Measurements from ENCODE around the gene PRKAB1. TPM values are rescaled to one million over a fixed set of nuclear protein-coding genes. Genes with fewer than 3 reads are reported as not detected.

Gene PRKAB1
- total RNA-seq, 1 experiment from 2014 or later, result 16.2 TPM

GRCh38 chr12:119710374-119710964 is 42.5 kb downstream of the PRKAB1 start:
- ATAC-seq (peak; percentile 88), DNase-seq (peak; percentile 18)
- H3K4me2 ChIP-seq (ENCODE audit: low read length), result no peak overlapping the region
- no peak overlapping the region for H3K27ac ChIP-seq (ENCODE audit: low read length)
- intact Hi-C loops (cut with micrococcal nuclease), result no loop called here
- ChIA-PET CTCF (interaction anchor here (1.1 kb wide), 1 partner anchor 70 kb away, joined by 3 read pairs; no protein-coding TSS in a partner anchor), POLR2A (ENCODE audit: unreplicated experiment) (no interaction called here)
- BruUV-seq (replicated peaks), result no TSS peak
- H2AFZ ChIP-seq (ENCODE audit: low read length), result no peak overlapping the region
- peaks cover 70% of the 10 kb centered on the region for H3K36me3 ChIP-seq (ENCODE audit: low read depth, low read length)
- H3K9ac ChIP-seq (ENCODE audit: low read length), result no peak overlapping the region
- H4K20me1 ChIP-seq (ENCODE audit: low read length), result no peaks in the 10 kb centered on the region
- no peaks in the 10 kb centered on the region for H3K9me2 ChIP-seq (replicated peaks; ENCODE audit: low read length)
- H3K4me1 ChIP-seq (ENCODE audit: insufficient read depth, low read length), result peaks cover 7% of the 10 kb centered on the region
- H3K79me2 ChIP-seq (ENCODE audit: low read length), result 0 out of 2 replicates have a peak, but pooled peaks cover 4% of the 10 kb centered on the region
- H3F3A ChIP-seq (ENCODE audit: low read length, unreplicated experiment), result no peaks in the 10 kb centered on the region
- TF ChIP-seq EZH2phosphoT487 (IDR thresholded peaks at IDR 0.05; ENCODE audit: borderline replicate concordance, low read length) (no peak), EZH2 (IDR thresholded peaks at IDR 0.05; ENCODE audit: low read length, unreplicated experiment) (no peak), CTCF (conservative IDR thresholded peaks at IDR 0.05; ENCODE audit: low read depth, low read length) (no peak)
- no peaks in the 10 kb centered on the region for H3K9me3 ChIP-seq (ENCODE audit: low read length)
- H3K4me3 ChIP-seq (ENCODE audit: low read length), result no peak overlapping the region
- H3K27me3 ChIP-seq (ENCODE audit: low read length), result no peaks in the 10 kb centered on the region

- BruUV-seq (replicated peaks), result no TSS peak
- CTCF ChIA-PET, result no interaction called here
- intact Hi-C loops (cut with micrococcal nuclease), result no loop called here
- Histone ChIP-seq H3K9me2 (replicated peaks; ENCODE audit: low read length) (no peaks in the 10 kb centered on the region), H3K4me2 (ENCODE audit: low read length) (no peak overlapping the region), H3K36me3 (ENCODE audit: low read depth, low read length) (peaks cover 75% of the 10 kb centered on the region), H4K20me1 (ENCODE audit: low read length) (no peaks in the 10 kb centered on the region), H3K27ac (ENCODE audit: low read length) (no peak overlapping the region), H3K9me3 (ENCODE audit: low read length) (no peaks in the 10 kb centered on the region), H2AFZ (ENCODE audit: low read length) (no peak overlapping the region), H3F3A (ENCODE audit: low read length, unreplicated experiment) (no peaks in the 10 kb centered on the region), H3K79me2 (ENCODE audit: low read length) (0 out of 2 replicates have a peak, but pooled peaks cover 6% of the 10 kb centered on the region), H3K4me1 (ENCODE audit: insufficient read depth, low read length) (peaks cover 13% of the 10 kb centered on the region), H3K27me3 (ENCODE audit: low read length) (no peaks in the 10 kb centered on the region), H3K4me3 (ENCODE audit: low read length) (no peak overlapping the region), H3K9ac (ENCODE audit: low read length) (no peak overlapping the region)
- TF ChIP-seq EZH2phosphoT487 (IDR thresholded peaks at IDR 0.05; ENCODE audit: borderline replicate concordance, low read length) (no peak), EZH2 (IDR thresholded peaks at IDR 0.05; ENCODE audit: low read length, unreplicated experiment) (no peak), CTCF (conservative IDR thresholded peaks at IDR 0.05; ENCODE audit: low read depth, low read length) (no peak)
- ATAC-seq (peak; percentile 52), DNase-seq (peak; percentile 9)
- POLR2A ChIA-PET (ENCODE audit: unreplicated experiment), result no interaction called here
Observed at GRCh38 chr12:119710965-119711551, 43.1 kb downstream of the PRKAB1 start.

- ChIA-PET POLR2A (ENCODE audit: unreplicated experiment) (no interaction called here), CTCF (no interaction called here)
- Histone ChIP-seq H3K79me2 (ENCODE audit: low read length) (0 out of 2 replicates have a peak, but pooled peaks cover 6% of the 10 kb centered on the region), H3K4me1 (ENCODE audit: insufficient read depth, low read length) (peaks cover 18% of the 10 kb centered on the region), H3K9ac (ENCODE audit: low read length) (no peak overlapping the region), H2AFZ (ENCODE audit: low read length) (no peak overlapping the region), H3K4me2 (ENCODE audit: low read length) (no peak overlapping the region), H3K27me3 (ENCODE audit: low read length) (no peaks in the 10 kb centered on the region), H3K9me3 (ENCODE audit: low read length) (no peaks in the 10 kb centered on the region), H4K20me1 (ENCODE audit: low read length) (no peaks in the 10 kb centered on the region), H3K9me2 (replicated peaks; ENCODE audit: low read length) (no peaks in the 10 kb centered on the region), H3F3A (ENCODE audit: low read length, unreplicated experiment) (no peaks in the 10 kb centered on the region), H3K36me3 (ENCODE audit: low read depth, low read length) (peaks cover 74% of the 10 kb centered on the region), H3K27ac (ENCODE audit: low read length) (no peak overlapping the region), H3K4me3 (ENCODE audit: low read length) (no peak overlapping the region)
- no peak for TF ChIP-seq EZH2phosphoT487 (IDR thresholded peaks at IDR 0.05; ENCODE audit: borderline replicate concordance, low read length)
- TF ChIP-seq CTCF (conservative IDR thresholded peaks at IDR 0.05; ENCODE audit: low read depth, low read length), result no peak
- DNase-seq (no peak), ATAC-seq (no peak)
- intact Hi-C loops (cut with micrococcal nuclease), result no loop called here
- no TSS peak for BruUV-seq (replicated peaks)
Observed at GRCh38 chr12:119711693-119712092, 43.8 kb downstream of the PRKAB1 start.

Data from PC-3 (cell line).